GM23338 (cell line): Measurements from ENCODE around the gene RBBP8.

Source experiments
- EZH2 ChIP-seq: fragments of 200-600 bp; sonication (generic); IDR thresholded peaks from one replicate; pipeline ENCODE4 v1.8.0; 2017; ENCODE audit warnings: antibody characterized with exemption, mild to moderate bottlenecking, low read depth; ENCODE audit not compliant: unreplicated experiment
- EZH2phosphoT487 ChIP-seq: fragments of 200-600 bp; sonication (generic); IDR thresholded peaks from one replicate; pipeline ENCODE4 v1.8.1; 2018; ENCODE audit warnings: antibody characterized with exemption; ENCODE audit not compliant: unreplicated experiment
- JUNB ChIP-seq: IDR thresholded peaks from one replicate; pipeline ENCODE4 v1.6.1; 2016; ENCODE audit warnings: antibody characterized with exemption; ENCODE audit not compliant: unreplicated experiment
- POLR2AphosphoS5 ChIP-seq: IDR thresholded peaks from 2 replicates; pipeline ENCODE4 v1.6.1; 2016; ENCODE audit warnings: antibody characterized with exemption, low read depth
- STAT1 ChIP-seq: IDR thresholded peaks from one replicate; pipeline ENCODE4 v1.6.1; 2016; ENCODE audit warnings: antibody characterized with exemption; ENCODE audit not compliant: unreplicated experiment
- TF ChIP-seq, protein P1 (sequence below), 2 experiments: fragments of 200-600 bp in 1 of 2; sonication (generic) in 1 of 2; conservative IDR thresholded peaks; 2 replicates each; pipeline versions ENCODE4 v1.5.1 to v1.6.1; 2016 to 2017; ENCODE audit warnings: antibody characterized with exemption in 2 of 2, low read depth in 2 of 2, mild to moderate bottlenecking in 2 of 2, moderate library complexity in 1 of 2
- TF ChIP-seq, protein P2 (sequence below): IDR thresholded peaks from one replicate; pipeline ENCODE4 v1.6.1; 2018; ENCODE audit warnings: antibody characterized with exemption; ENCODE audit not compliant: unreplicated experiment

DNA sequence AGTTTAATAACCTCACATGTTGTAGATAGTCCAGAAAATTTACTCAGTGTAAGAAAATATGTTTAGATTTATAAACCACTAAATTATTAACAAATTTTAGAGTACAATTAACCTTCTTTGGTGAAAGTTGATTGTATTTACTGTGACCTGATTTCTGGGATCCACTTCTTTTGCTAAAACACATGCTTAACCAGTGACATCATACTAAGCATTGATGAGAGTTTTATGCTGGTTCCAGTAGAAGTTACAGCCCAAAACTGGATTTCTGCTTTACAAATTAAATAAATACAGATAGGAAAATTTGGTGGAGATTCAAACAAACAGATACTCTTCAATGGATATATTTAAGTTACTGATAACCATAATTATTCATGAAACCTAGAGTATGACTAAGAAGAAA lies 40.9 kb downstream of the RBBP8 start:
- TF ChIP-seq, protein P1, sequence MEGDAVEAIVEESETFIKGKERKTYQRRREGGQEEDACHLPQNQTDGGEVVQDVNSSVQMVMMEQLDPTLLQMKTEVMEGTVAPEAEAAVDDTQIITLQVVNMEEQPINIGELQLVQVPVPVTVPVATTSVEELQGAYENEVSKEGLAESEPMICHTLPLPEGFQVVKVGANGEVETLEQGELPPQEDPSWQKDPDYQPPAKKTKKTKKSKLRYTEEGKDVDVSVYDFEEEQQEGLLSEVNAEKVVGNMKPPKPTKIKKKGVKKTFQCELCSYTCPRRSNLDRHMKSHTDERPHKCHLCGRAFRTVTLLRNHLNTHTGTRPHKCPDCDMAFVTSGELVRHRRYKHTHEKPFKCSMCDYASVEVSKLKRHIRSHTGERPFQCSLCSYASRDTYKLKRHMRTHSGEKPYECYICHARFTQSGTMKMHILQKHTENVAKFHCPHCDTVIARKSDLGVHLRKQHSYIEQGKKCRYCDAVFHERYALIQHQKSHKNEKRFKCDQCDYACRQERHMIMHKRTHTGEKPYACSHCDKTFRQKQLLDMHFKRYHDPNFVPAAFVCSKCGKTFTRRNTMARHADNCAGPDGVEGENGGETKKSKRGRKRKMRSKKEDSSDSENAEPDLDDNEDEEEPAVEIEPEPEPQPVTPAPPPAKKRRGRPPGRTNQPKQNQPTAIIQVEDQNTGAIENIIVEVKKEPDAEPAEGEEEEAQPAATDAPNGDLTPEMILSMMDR (conservative IDR thresholded peaks at IDR 0.05; ENCODE audit: low read depth in 2 of 2), result no peak
- no peak for TF ChIP-seq EZH2phosphoT487
- TF ChIP-seq EZH2, result no peak
- TF ChIP-seq POLR2AphosphoS5, result no peak
- TF ChIP-seq, protein P2, sequence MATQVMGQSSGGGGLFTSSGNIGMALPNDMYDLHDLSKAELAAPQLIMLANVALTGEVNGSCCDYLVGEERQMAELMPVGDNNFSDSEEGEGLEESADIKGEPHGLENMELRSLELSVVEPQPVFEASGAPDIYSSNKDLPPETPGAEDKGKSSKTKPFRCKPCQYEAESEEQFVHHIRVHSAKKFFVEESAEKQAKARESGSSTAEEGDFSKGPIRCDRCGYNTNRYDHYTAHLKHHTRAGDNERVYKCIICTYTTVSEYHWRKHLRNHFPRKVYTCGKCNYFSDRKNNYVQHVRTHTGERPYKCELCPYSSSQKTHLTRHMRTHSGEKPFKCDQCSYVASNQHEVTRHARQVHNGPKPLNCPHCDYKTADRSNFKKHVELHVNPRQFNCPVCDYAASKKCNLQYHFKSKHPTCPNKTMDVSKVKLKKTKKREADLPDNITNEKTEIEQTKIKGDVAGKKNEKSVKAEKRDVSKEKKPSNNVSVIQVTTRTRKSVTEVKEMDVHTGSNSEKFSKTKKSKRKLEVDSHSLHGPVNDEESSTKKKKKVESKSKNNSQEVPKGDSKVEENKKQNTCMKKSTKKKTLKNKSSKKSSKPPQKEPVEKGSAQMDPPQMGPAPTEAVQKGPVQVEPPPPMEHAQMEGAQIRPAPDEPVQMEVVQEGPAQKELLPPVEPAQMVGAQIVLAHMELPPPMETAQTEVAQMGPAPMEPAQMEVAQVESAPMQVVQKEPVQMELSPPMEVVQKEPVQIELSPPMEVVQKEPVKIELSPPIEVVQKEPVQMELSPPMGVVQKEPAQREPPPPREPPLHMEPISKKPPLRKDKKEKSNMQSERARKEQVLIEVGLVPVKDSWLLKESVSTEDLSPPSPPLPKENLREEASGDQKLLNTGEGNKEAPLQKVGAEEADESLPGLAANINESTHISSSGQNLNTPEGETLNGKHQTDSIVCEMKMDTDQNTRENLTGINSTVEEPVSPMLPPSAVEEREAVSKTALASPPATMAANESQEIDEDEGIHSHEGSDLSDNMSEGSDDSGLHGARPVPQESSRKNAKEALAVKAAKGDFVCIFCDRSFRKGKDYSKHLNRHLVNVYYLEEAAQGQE, result no peak
- TF ChIP-seq JUNB, result no peak
- TF ChIP-seq STAT1, result no peak
